NCI-H187 treated with DMSO at 0.1 percent for 48 hours (cell line): ENCODE results near the gene CKMT1A.
"Not testable (repeated sequence)": the region's sequence is repeated elsewhere in the genome, so short reads cannot be mapped to it uniquely, and the experiment has no call there.

Source experiments
- DNase-seq: peaks from one replicate; lab custom pipeline; 2025; lab: John Stamatoyannopoulos, UW

Gene CKMT1A

GRCh38 chr15:43693148-43694022, at the start of gene CKMT1A:
TSS of gene CKMT1A (plus strand) at chr15:43693859. CDS start at chr15:43694051, 192 bp downstream.
- DNase-seq: not testable (repeated sequence)

GRCh38 chr15:43648649-43649429, 44.8 kb upstream of the CKMT1A start, which contains the start of gene CATSPER2:
TSS of gene CATSPER2 (minus strand) at chr15:43648844. CDS start at chr15:43648061, 783 bp downstream.
- DNase-seq: no peak

GRCh38 chr15:43649430-43649926, 44.2 kb upstream of the CKMT1A start:
- not testable (repeated sequence) for DNase-seq

GRCh38 chr15:43659727-43660126, 33.9 kb upstream of the CKMT1A start:
- DNase-seq: not testable (repeated sequence)

- DNase-seq: not testable (repeated sequence)
Measured at GRCh38 chr15:43662293-43662692, 31.4 kb upstream of the CKMT1A start.

GRCh38 chr15:43663333-43663732, 30.3 kb upstream of the CKMT1A start:
- DNase-seq: not testable (repeated sequence)

GRCh38 chr15:43666177-43666576, 27.5 kb upstream of the CKMT1A start:
- not testable (repeated sequence) for DNase-seq

- not testable (repeated sequence) for DNase-seq
Measured at GRCh38 chr15:43674175-43674574, 19.5 kb upstream of the CKMT1A start.

- not testable (repeated sequence) for DNase-seq
Measured at GRCh38 chr15:43689604-43690301, 3.9 kb upstream of the CKMT1A start.

GRCh38 chr15:43692679-43693078, 980 bp upstream of the CKMT1A start:
- not testable (repeated sequence) for DNase-seq

- DNase-seq: no peak
Measured at GRCh38 chr15:43702174-43702573, 8.5 kb downstream of the CKMT1A start.

GRCh38 chr15:43702701-43703424, 9.2 kb downstream of the CKMT1A start:
- no peak for DNase-seq

- DNase-seq: not testable (repeated sequence)
Measured at GRCh38 chr15:43710431-43711131, 16.9 kb downstream of the CKMT1A start.

GRCh38 chr15:43723151-43723550, 29.5 kb downstream of the CKMT1A start:
- DNase-seq: no peak

GRCh38 chr15:43726306-43726705, 32.6 kb downstream of the CKMT1A start:
- DNase-seq: not testable (repeated sequence)

- DNase-seq: not testable (repeated sequence)
Measured at GRCh38 chr15:43728053-43728725, 34.5 kb downstream of the CKMT1A start.

GRCh38 chr15:43735416-43735815, 41.8 kb downstream of the CKMT1A start:
- DNase-seq: no peak

GRCh38 chr15:43746245-43746902, 52.7 kb downstream of the CKMT1A start, which contains the start of gene PDIA3:
TSS of gene PDIA3 (plus strand) at chr15:43746438. CDS start at chr15:43746540, 102 bp downstream.
- not testable (repeated sequence) for DNase-seq

- not testable (repeated sequence) for DNase-seq
Measured at GRCh38 chr15:43746903-43747309, 53.2 kb downstream of the CKMT1A start.
